CD14-positive monocyte (primary cell): ENCODE results near the gene ADGRL3. TPM values are rescaled to one million over a fixed set of nuclear protein-coding genes. Genes with fewer than 3 reads are reported as not detected.

Source experiments
- DNase-seq, 3 donors: peaks; one replicate each; pipeline ENCODE4 v3.0.0-alpha.2; 2011 to 2022
- H2AFZ ChIP-seq: 2 replicates; pipeline ENCODE4 v1.6.0; 2012; ENCODE audit warnings: mild to moderate bottlenecking, low read depth, low read length, inconsistent platforms; ENCODE audit not compliant: insufficient read depth, poor library complexity, severe bottlenecking
- H3K27ac ChIP-seq, 2 donors: 1 replicate in 1 of 2; 2 replicates in 1 of 2; pipeline ENCODE4 v1.5.1; 2012 to 2013; ENCODE audit warnings: low read length in 2 of 2, control low read depth in 1 of 2, inconsistent platforms in 1 of 2, low read depth in 1 of 2, mild to moderate bottlenecking in 1 of 2
- H3K27me3 ChIP-seq, 2 donors: one replicate each; pipeline versions ENCODE4 v1.6.0 to v1.6.1; 2011 to 2013; ENCODE audit warnings: low read length in 2 of 2; ENCODE audit not compliant: control insufficient read depth in 2 of 2, insufficient read depth in 2 of 2
- H3K36me3 ChIP-seq, 2 donors: replicated peaks in 1 of 2; 1 replicate in 1 of 2; 2 replicates in 1 of 2; pipeline versions ENCODE4 v1.5.1 to v1.6.1; 2012 to 2013; ENCODE audit warnings: low read length in 2 of 2, control low read depth in 1 of 2, inconsistent platforms in 1 of 2, mild to moderate bottlenecking in 1 of 2; ENCODE audit not compliant: insufficient read depth in 2 of 2, control insufficient read depth in 1 of 2
- H3K4me1 ChIP-seq, 2 donors: 1 replicate in 1 of 2; 2 replicates in 1 of 2; pipeline versions ENCODE4 v1.5.1 to v1.6.1; 2012 to 2013; ENCODE audit warnings: low read length in 2 of 2, control low read depth in 1 of 2, inconsistent platforms in 1 of 2, mild to moderate bottlenecking in 1 of 2, moderate library complexity in 1 of 2; ENCODE audit not compliant: insufficient read depth in 2 of 2, control insufficient read depth in 1 of 2
- H3K4me2 ChIP-seq: replicated peaks from 2 replicates; pipeline ENCODE3; 2012; ENCODE audit warnings: low read length, moderate library complexity, mild to moderate bottlenecking; ENCODE audit not compliant: poor library complexity, severe bottlenecking; ENCODE audit errors: extremely low read depth
- H3K4me3 ChIP-seq, 3 experiments: fragments of 200-600 bp in 1 of 3; sonication (generic) in 1 of 3; replicated peaks in 1 of 3; 1 replicate in 2 of 3; 2 replicates in 1 of 3; pipeline ENCODE4 v1.5.1; 2011 to 2013; ENCODE audit warnings: low read length in 3 of 3, mild to moderate bottlenecking in 3 of 3, control low read depth in 2 of 3, low read depth in 2 of 3, inconsistent platforms in 1 of 3, moderate library complexity in 1 of 3
- H3K79me2 ChIP-seq: 2 replicates; pipeline ENCODE4 v1.6.0; 2012; ENCODE audit warnings: mild to moderate bottlenecking, control low read depth, inconsistent platforms, low read length, moderate library complexity; ENCODE audit not compliant: insufficient read depth
- H3K9ac ChIP-seq: 2 replicates; pipeline ENCODE4 v1.6.0; 2017; ENCODE audit warnings: low read length, mild to moderate bottlenecking; ENCODE audit not compliant: insufficient read depth, poor library complexity, severe bottlenecking
- H3K9me3 ChIP-seq, 2 donors: replicated peaks in 1 of 2; 1 replicate in 1 of 2; 2 replicates in 1 of 2; pipeline versions ENCODE4 v1.5.1 to v1.6.1; 2012 to 2013; ENCODE audit warnings: low read length in 2 of 2, control low read depth in 1 of 2; ENCODE audit not compliant: control insufficient read depth in 1 of 2, insufficient read depth in 1 of 2
- H4K20me1 ChIP-seq: 2 replicates; pipeline ENCODE4 v1.6.0; 2012; ENCODE audit warnings: mild to moderate bottlenecking, low read length, control low read depth, moderate library complexity; ENCODE audit not compliant: insufficient read depth
- H3K27ac Mint-ChIP-seq, 7 donors: one replicate each; pipeline ENCODE4 v1.8.0; 2020; ENCODE audit warnings: mild to moderate bottlenecking in 7 of 7, mixed read lengths in 7 of 7, moderate library complexity in 6 of 7, inconsistent platforms in 2 of 7
- H3K27me3 Mint-ChIP-seq, 3 donors: one replicate each; pipeline ENCODE4 v1.8.0; 2021 to 2022; ENCODE audit warnings: low read depth in 3 of 3, mild to moderate bottlenecking in 3 of 3, mixed read lengths in 3 of 3, moderate library complexity in 3 of 3, inconsistent platforms in 1 of 3
- H3K36me3 Mint-ChIP-seq, 2 donors: one replicate each; pipeline ENCODE4 v1.8.0; 2020; ENCODE audit warnings: mixed read lengths in 2 of 2, inconsistent platforms in 1 of 2, mild to moderate bottlenecking in 1 of 2
- H3K4me1 Mint-ChIP-seq: one replicate; pipeline ENCODE4 v1.8.0; 2020; ENCODE audit warnings: mild to moderate bottlenecking, mixed read lengths
- H3K4me3 Mint-ChIP-seq, 2 donors: one replicate each; pipeline ENCODE4 v1.8.0; 2020; ENCODE audit warnings: mild to moderate bottlenecking in 2 of 2, mixed read lengths in 2 of 2, moderate library complexity in 1 of 2
- H3K9me3 Mint-ChIP-seq, 7 donors: one replicate each; pipeline ENCODE4 v1.8.0; 2020 to 2022; ENCODE audit warnings: mixed read lengths in 7 of 7, mild to moderate bottlenecking in 6 of 7, moderate library complexity in 6 of 7, inconsistent platforms in 2 of 7
- CTCF ChIP-seq: fragments of 200-600 bp; IDR thresholded peaks from one replicate; pipeline ENCODE4 v1.8.0; 2022; ENCODE audit warnings: antibody characterized with exemption, mild to moderate bottlenecking
- WGBS: methylation state at CpG from one replicate; pipeline ENCODE4 v1.1.5; 2013; ENCODE audit warnings: missing lambda C conversion rate; ENCODE audit not compliant: insufficient coverage; 5-methylcytosine and 5-hydroxymethylcytosine counted together
- intact Hi-C, 2 donors: fragments of 100-400 bp; cut with micrococcal nuclease; formaldehyde crosslinking; loops; one replicate each; pipeline versions ENCODE4 v1.15.0 to v1.15.1; 2023
- polyA plus RNA-seq, 3 donors: library from polyadenylated mRNA; depleted of rRNA in 1 of 3; unstranded in 2 of 3; stranded (reverse) in 1 of 3; fragments of 300-500 nt in 2 of 3; fragments of >200 nt in 1 of 3; fragmentation: Illumina TruSeq in 2 of 3; gene quantifications; 1 replicate in 2 of 3; 2 replicates in 1 of 3; pipeline ENCODE4 v1.2.3, GENCODE V29; 2012 to 2021

ADGRL3 gene
- polyA plus RNA-seq, 3 donors = not detected

- no peak overlapping the region for H3K27ac ChIP-seq
- Mint-ChIP-seq H3K4me3 (no peak overlapping the region), H3K27ac (no peak overlapping the region), H3K4me1 (no peaks in the 10 kb centered on the region), H3K9me3 (peaks cover 3 to 17% (median 8%) of the 10 kb centered on the region in 7 donors), H3K27me3 (no peaks in the 10 kb centered on the region), H3K36me3 (no peaks in the 10 kb centered on the region)
- 96% methylated on average over 7 of the region's 7 CpGs for WGBS
- H4K20me1 ChIP-seq = no peaks in the 10 kb centered on the region
- no peak for TF ChIP-seq CTCF
- H2AFZ ChIP-seq = no peak overlapping the region
- H3K27me3 ChIP-seq = no peaks in the 10 kb centered on the region
- no peak overlapping the region for H3K9ac ChIP-seq
- no peaks in the 10 kb centered on the region for H3K36me3 ChIP-seq
- no peaks in the 10 kb centered on the region for H3K79me2 ChIP-seq
- peaks cover 15 to 18% of the 10 kb centered on the region in 2 donors for H3K9me3 ChIP-seq
- DNase-seq = no peak
- no peak overlapping the region for H3K4me3 ChIP-seq
- no peak overlapping the region for H3K4me2 ChIP-seq
- intact Hi-C loops = no loop called here
- H3K4me1 ChIP-seq = no peaks in the 10 kb centered on the region
Observed at GRCh38 chr4:61661960-61662359, 461.8 kb downstream of the ADGRL3 start.

- H3K36me3 Mint-ChIP-seq = no peaks in the 10 kb centered on the region
- Histone ChIP-seq H3K36me3 (no peaks in the 10 kb centered on the region), H3K4me2 (no peak overlapping the region), H4K20me1 (no peaks in the 10 kb centered on the region), H3K9ac (no peak overlapping the region), H3K79me2 (no peaks in the 10 kb centered on the region), H3K27me3 (no peaks in the 10 kb centered on the region), H2AFZ (no peak overlapping the region), H3K9me3 (peaks cover 15 to 18% of the 10 kb centered on the region in 2 donors), H3K4me1 (no peaks in the 10 kb centered on the region), H3K27ac (no peak overlapping the region), H3K4me3 (no peak overlapping the region)
- no peak for DNase-seq
- no peak overlapping the region for H3K4me3 Mint-ChIP-seq
- intact Hi-C loops = no loop called here
- H3K27me3 Mint-ChIP-seq = no peaks in the 10 kb centered on the region
- peaks cover 3 to 17% (median 8%) of the 10 kb centered on the region in 7 donors for H3K9me3 Mint-ChIP-seq
- no peak for TF ChIP-seq CTCF
- 94% methylated on average over 2 of the region's 5 CpGs for WGBS
- H3K27ac Mint-ChIP-seq = no peak overlapping the region
- H3K4me1 Mint-ChIP-seq = no peaks in the 10 kb centered on the region
Observed at GRCh38 chr4:61662362-61662761, 462.2 kb downstream of the ADGRL3 start.
